SK-N-SH treated with all-trans-retinoic acid at 6 μM for 48 hours (cell line): ENCODE measurements around the gene SMTNL1.

Experiments used
- ATAC-seq: fragments of 200-7000 bp; cut with Tn5 transposase; 3 replicates; pipeline ENCODE4 v1.9.1; 2020; ENCODE audit warnings: mild to moderate bottlenecking, moderate library complexity
- ARNTL ChIP-seq: fragments of 450-650 bp; formaldehyde crosslinking; IDR thresholded peaks from 2 replicates; pipeline ENCODE4 v1.5.0; 2020; ENCODE audit warnings: low read depth, mild to moderate bottlenecking, moderate library complexity, borderline replicate concordance
- CSDC2 ChIP-seq: fragments of 250-450 bp; sonication (Bioruptor Pico); IDR thresholded peaks from 2 replicates; pipeline ENCODE4 v1.5.0; 2020; ENCODE audit warnings: mild to moderate bottlenecking, moderate library complexity
- ESRRG ChIP-seq: fragments of 250-450 bp; sonication (Bioruptor Pico); IDR thresholded peaks from 2 replicates; pipeline ENCODE4 v1.6.1; 2021; ENCODE audit warnings: mild to moderate bottlenecking
- GLIS3 ChIP-seq: fragments of 250-450 bp; sonication (Bioruptor Pico); IDR thresholded peaks from 2 replicates; pipeline ENCODE4 v1.5.0; 2020; ENCODE audit warnings: mild to moderate bottlenecking, moderate library complexity
- ISL1 ChIP-seq: fragments of 250-450 bp; sonication (Bioruptor Pico); IDR thresholded peaks from 2 replicates; pipeline ENCODE4 v2.1.2; 2022; ENCODE audit warnings: mild to moderate bottlenecking, moderate library complexity
- OSR1 ChIP-seq: fragments of 250-450 bp; sonication (Bioruptor Pico); IDR thresholded peaks from 2 replicates; pipeline ENCODE4 v1.8.0; 2022; ENCODE audit warnings: moderate library complexity, mild to moderate bottlenecking, inconsistent platforms
- PPARA ChIP-seq: fragments of 250-450 bp; sonication (Bioruptor Pico); IDR thresholded peaks from 2 replicates; pipeline ENCODE4 v1.5.0; 2020; ENCODE audit warnings: mild to moderate bottlenecking, borderline replicate concordance
- RARB ChIP-seq: fragments of 250-450 bp; sonication (Bioruptor Pico); IDR thresholded peaks from 2 replicates; pipeline ENCODE4 v1.8.0; 2021; ENCODE audit warnings: mild to moderate bottlenecking, moderate library complexity
- SNAI2 ChIP-seq: fragments of 250-450 bp; sonication (Bioruptor Pico); IDR thresholded peaks from 2 replicates; pipeline ENCODE4 v1.5.0; 2020; ENCODE audit warnings: mild to moderate bottlenecking, moderate library complexity
- TOX ChIP-seq: fragments of 250-450 bp; sonication (Bioruptor Pico); IDR thresholded peaks from 2 replicates; pipeline ENCODE4 v1.8.0; 2021; ENCODE audit warnings: mild to moderate bottlenecking, moderate library complexity, borderline replicate concordance
- TSHZ2 ChIP-seq: fragments of 250-450 bp; sonication (Bioruptor Pico); IDR thresholded peaks from 2 replicates; pipeline ENCODE4 v1.5.0; 2020; ENCODE audit warnings: mild to moderate bottlenecking, moderate library complexity
- ZC3H10 ChIP-seq: fragments of 250-450 bp; sonication (Bioruptor Pico); IDR thresholded peaks from 2 replicates; pipeline ENCODE4 v1.5.1; 2021; ENCODE audit warnings: mild to moderate bottlenecking, moderate library complexity
- ZFP30 ChIP-seq: fragments of 450-650 bp; formaldehyde crosslinking; IDR thresholded peaks from 2 replicates; pipeline ENCODE4 v1.5.0; 2022; ENCODE audit warnings: mild to moderate bottlenecking, moderate library complexity
- ZNF70 ChIP-seq: fragments of 450-650 bp; formaldehyde crosslinking; IDR thresholded peaks from 2 replicates; pipeline ENCODE4 v1.5.0; 2020; ENCODE audit warnings: mild to moderate bottlenecking, moderate library complexity
- TF ChIP-seq, protein P1 (sequence below): fragments of 250-450 bp; sonication (Bioruptor Pico); IDR thresholded peaks from 2 replicates; pipeline ENCODE4 v1.8.0; 2021; ENCODE audit warnings: low read depth, mild to moderate bottlenecking, moderate library complexity, borderline replicate concordance
- TF ChIP-seq, protein P2 (sequence below): fragments of 250-450 bp; sonication (Bioruptor Pico); IDR thresholded peaks from 2 replicates; pipeline ENCODE4 v1.5.1; 2020; ENCODE audit warnings: low read depth, mild to moderate bottlenecking, moderate library complexity

The SMTNL1 gene

DNA sequence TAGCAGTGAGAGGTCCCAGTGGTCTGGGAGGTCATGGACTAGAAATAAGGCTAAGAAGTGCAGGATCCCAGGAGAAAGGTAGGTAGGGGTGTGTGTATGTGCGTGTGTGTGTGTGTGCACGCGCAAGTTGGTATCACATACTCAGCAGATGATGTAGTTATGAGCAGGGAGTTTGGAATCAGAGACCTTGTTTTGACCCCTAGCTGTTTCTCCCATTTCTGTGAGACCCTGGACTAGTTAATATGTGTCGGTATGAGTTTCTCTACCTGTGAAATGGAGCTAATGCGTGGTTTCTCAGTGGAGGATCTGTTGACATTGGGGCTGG lies 61.4 kb downstream of the SMTNL1 start:
- TF ChIP-seq TOX = no peak
- TF ChIP-seq, protein P1, sequence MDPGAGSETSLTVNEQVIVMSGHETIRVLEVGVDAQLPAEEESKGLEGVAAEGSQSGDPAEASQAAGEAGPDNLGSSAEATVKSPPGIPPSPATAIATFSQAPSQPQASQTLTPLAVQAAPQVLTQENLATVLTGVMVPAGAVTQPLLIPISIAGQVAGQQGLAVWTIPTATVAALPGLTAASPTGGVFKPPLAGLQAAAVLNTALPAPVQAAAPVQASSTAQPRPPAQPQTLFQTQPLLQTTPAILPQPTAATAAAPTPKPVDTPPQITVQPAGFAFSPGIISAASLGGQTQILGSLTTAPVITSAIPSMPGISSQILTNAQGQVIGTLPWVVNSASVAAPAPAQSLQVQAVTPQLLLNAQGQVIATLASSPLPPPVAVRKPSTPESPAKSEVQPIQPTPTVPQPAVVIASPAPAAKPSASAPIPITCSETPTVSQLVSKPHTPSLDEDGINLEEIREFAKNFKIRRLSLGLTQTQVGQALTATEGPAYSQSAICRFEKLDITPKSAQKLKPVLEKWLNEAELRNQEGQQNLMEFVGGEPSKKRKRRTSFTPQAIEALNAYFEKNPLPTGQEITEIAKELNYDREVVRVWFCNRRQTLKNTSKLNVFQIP (CRISPR knock-in tag) = no peak
- no peak for TF ChIP-seq SNAI2
- no peak for TF ChIP-seq CSDC2 (CRISPR knock-in tag)
- no peak for TF ChIP-seq ARNTL (CRISPR knock-in tag)
- ATAC-seq = no peak

GRCh38 chr11:57599381-57599780 lies 62.0 kb downstream of the SMTNL1 start:
- no peak for TF ChIP-seq RARB (CRISPR knock-in tag)
- no peak for TF ChIP-seq ZC3H10 (CRISPR knock-in tag)
- no peak for TF ChIP-seq ZFP30 (CRISPR knock-in tag)
- TF ChIP-seq ZNF70 (CRISPR knock-in tag) = no peak
- no peak for TF ChIP-seq PPARA (CRISPR knock-in tag)
- TF ChIP-seq ESRRG (CRISPR knock-in tag) = no peak
- TF ChIP-seq, protein P2, sequence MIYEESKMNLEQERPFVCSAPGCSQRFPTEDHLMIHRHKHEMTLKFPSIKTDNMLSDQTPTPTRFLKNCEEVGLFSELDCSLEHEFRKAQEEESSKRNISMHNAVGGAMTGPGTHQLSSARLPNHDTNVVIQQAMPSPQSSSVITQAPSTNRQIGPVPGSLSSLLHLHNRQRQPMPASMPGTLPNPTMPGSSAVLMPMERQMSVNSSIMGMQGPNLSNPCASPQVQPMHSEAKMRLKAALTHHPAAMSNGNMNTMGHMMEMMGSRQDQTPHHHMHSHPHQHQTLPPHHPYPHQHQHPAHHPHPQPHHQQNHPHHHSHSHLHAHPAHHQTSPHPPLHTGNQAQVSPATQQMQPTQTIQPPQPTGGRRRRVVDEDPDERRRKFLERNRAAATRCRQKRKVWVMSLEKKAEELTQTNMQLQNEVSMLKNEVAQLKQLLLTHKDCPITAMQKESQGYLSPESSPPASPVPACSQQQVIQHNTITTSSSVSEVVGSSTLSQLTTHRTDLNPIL (CRISPR knock-in tag) = no peak
- TF ChIP-seq TSHZ2 (CRISPR knock-in tag) = no peak
- no peak for TF ChIP-seq OSR1 (CRISPR knock-in tag)
- TF ChIP-seq ISL1 (CRISPR knock-in tag) = no peak
- no peak for TF ChIP-seq GLIS3 (CRISPR knock-in tag)
- ATAC-seq = no peak
